EH (cell line): Measurements from ENCODE around the gene FLT1.
A peak's percentile ranks its signal among the peaks of the same experiment; 100 is the strongest.

Experiments
- DNase-seq: peaks from one replicate; pipeline ENCODE4 v3.0.0-alpha.2; 2015; ENCODE audit warnings: low read depth

Gene FLT1

DNA sequence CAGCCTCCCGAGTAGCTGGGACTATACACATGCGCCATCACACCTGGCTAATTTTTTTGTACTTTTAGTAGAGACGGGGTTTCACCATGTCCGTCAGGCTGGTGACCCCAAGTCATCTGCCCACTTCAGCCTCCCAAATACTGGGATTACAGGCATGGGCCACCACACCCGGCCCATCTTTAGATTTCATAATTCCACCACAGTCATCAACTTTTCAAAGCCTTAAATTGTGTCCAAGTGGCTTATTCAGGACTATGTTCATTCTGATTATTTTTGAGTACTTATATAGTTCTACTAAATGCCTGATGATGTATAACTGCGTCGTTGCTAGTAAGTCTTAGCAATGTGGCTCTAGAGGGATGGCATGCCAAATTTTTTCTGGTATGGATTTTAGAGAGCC is 36.9 kb downstream of the FLT1 start:
- DNase-seq = no peak

- DNase-seq = no peak
These were observed 37.4 kb downstream of the FLT1 start for GRCh38 chr13:28457521-28457920.

DNA sequence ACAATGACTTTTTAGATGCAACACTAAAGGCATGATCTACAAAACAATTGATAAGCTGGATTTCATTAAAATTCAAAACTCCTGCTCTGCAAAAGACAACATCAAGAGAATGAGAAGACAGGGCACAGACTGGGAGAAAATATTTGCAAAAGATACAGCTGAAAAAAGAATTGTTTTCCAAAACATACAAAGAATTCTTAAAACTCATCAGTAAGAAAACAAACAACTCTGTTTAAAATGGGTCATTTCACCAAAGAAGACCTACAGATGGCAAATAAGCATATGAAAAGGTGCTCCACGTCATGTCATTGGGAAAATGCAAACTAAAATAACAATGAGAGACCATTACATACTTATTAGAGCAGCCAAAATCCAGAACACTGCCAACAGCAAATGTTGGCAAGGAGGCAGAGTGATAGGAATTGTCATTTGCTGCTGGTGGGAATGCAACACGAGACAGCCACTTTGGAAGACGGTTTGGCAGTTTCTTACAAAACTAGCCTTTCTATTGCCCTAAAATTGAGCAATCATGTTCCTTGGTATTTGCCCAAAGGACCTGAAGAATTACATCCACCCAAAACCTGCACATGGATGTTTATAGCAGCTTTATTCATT is 39.2 kb downstream of the FLT1 start:
- DNase-seq = no peak

DNA sequence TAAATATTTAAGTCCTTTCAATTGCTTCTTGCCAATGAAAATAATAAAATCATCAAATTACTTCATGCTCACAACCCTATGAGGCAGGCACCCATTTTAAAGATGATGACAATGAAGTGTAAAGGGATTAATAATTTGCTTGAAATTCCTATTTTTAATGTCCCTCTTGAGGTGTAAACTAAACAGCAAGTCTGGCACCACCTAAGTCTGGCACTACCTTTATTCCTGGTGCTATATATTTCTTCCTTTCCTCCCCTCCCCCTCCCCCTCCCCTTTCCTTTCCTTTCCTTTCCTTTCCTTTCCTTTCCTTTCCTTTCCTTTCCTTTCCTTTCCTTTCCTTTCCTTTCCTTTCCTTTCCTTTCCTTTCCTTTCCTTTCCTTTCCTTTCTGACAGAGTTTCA is 42.2 kb downstream of the FLT1 start:
- DNase-seq = no peak

- peak; percentile 48 for DNase-seq
These were observed 43.3 kb downstream of the FLT1 start for GRCh38 chr13:28451482-28452217.

DNA sequence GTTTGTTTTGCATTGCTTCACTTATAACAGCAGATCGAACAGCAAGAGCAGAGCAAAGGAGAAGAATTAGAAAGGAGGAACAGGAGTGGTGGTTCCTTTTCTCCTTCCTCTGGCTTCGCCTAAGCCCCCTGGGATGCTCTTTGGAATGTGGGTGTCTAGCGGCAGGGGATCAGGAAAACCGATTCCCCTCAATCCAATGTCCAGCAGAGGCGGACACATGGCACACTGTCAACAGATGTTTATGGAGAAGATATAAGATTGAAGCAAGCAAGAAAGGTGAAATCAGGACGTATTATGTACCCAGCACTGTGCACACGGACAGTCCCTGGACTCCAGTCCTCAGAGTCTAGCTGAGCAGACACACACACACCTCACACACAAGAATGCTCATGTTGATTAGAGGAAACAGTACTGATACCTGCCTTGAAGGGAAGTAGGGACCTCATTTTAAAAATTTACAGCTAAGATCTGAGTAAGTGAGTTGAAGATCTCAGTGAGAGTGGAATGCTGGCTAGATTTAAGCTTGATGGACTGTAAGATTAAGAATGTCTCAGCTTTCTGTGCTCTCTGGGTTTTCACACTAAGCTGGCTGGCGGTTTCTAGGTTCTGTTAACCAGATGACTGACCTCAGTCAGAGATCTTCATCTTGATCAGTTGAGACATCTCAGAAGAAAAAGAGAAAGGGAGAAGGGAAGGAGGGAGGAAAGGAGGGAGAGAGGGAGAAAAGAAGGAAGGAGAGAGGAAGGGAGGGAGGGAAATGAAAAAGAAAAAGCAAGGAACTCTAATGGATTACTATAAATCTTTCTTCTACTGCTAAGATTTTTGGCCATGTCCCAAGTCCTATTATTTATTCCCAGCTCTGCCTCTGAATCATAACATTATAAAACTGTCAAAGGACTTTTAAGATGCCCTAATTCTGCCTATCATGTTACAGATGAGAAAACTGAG is 44.8 kb downstream of the FLT1 start:
- peak; percentile 80 for DNase-seq

DNA sequence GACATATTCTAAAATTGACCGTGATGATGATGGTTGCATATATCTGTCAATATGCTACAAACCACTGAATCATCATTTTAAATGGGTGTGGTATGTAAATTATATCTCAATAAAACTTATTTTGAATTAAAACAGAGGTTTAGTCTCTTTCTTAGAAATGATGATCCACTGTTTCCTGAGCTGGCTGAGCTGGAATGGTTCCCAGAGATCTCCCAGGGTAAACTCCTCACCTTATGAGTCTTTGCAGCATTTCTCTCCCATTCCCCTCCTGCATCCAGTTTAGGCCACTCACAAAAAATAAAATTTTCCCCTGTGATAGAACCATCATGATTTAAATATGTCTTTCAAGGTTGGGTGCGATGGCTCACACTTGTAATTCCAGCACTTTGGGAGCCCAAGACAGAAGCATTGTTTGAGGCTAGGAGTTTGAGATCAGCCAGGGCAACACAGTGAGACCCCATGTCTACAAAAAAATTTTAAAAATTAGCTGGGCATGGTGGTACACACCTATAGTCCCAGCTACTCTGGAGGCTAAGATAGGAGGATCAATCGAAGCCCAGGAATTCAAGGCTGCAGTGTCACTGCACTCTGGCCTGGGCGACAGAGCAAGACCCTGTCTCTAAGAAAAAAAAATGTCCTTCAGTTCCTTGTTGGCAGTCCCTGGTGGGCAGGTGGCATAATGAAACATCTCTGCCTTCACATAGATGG is 46.1 kb downstream of the FLT1 start:
- no peak for DNase-seq

GRCh38 chr13:28447989-28448388 is 46.9 kb downstream of the FLT1 start:
- no peak for DNase-seq

- no peak for DNase-seq
These were observed 47.7 kb downstream of the FLT1 start for GRCh38 chr13:28447206-28447605.

DNA sequence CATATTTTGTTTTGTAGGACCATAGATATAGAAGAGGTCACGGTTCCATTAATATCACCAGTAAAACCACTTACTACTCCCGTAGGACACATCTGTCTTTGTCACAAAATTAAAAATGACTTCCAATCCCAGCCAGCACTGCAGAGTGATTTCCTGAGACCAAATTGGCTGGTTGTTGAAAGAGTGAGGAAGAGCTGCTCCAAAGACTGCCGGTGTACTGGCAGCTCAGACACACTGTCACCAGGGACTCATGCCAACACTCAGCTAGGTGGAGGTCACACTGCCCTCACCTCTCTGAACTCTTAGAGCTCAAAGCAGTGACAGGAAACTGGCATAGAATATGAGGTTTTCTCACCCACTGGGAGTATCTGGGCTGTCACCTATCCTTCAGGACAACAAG is 52.1 kb downstream of the FLT1 start:
- DNase-seq = no peak

DNA sequence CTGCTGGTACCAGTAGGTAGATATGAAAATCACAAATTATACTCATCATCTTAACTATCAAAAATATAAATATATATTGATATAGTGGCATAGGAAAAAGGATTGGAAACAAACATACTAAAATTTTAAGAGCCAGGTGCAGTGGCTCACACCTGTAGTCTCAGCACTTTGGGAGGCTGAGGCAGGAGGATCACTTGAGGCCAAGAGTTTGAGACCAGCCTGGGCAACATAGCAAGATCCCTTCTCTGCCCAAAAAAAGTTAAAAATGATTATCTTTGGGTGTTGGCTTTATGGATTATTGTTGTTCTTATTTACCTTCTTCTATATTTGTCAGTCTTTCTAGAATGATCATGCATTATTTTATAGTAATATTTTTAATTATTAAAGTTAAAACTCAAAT is 53.4 kb downstream of the FLT1 start:
- DNase-seq = no peak

DNA sequence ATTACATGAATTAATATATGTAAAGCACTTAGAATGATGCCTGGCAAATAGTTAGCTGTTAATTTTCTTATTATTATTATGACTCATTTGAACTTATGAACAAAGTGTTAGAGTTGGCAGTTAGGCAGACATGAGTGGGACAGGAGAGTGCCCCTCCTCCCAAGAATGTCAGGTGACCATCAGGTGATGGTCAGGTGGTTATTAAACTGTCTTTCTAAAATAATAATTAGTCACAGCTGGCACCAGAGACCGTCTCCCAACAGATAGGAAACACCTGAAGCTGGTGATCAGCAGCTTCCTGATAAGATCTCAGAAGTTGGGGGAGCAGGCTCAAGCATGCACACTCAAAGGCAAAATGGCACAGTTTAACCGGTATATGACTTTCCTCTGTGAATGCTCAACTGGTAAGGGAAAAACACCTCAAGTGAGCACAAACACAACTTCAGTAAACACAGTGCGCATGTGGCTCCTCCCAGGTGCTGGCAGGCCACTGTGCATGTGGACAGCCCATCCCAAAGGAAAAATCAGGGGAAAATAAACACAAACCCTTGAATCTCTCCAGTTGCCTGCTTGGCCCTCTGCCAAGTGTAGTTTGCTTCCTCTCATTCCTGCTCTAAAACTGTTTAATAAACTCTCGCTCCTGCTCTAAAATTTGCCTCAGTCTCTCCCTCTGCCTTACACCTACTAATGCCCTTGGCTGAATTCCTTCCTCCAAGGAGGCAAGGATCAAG is 54.0 kb downstream of the FLT1 start:
- DNase-seq = no peak

DNA sequence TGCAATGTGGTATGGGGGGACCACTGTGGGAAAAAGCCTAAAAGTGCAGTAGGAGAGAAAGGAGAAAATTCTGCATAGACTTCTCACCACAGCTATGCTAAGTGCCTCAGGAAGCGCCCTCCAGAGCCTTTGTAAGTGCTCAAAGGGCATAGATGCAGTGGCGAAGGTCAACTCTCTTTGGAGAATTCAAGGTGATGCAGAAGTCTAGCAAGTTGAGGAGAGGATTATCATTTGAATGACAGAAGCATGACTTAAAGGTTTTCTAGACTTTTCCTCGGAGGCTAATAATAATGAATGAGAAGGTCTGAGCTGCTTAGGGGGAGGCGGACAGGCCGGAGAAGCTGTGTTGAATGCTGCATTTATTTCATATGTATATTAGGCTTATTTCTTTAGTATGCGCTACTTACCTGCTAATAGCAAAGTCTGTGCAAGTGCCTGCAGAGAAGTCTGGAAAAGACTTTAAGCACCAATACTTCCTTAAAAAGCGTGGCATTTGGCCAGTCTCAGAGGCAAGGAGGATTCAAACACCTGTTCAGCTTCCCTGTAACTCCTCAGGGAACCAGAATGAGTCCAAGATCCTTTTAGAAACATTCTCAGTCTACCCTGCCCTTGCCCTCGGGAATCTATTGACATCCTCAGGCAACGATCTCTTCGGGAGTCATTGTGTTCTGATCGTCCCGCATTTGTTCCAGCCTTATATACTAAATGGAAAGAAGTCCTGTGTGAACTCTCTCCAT is 56.2 kb downstream of the FLT1 start:
- no peak for DNase-seq

- no peak for DNase-seq
These were observed 56.9 kb downstream of the FLT1 start for GRCh38 chr13:28438067-28438466.

- no peak for DNase-seq
These were observed 59.0 kb downstream of the FLT1 start for GRCh38 chr13:28435917-28436316.

GRCh38 chr13:28434926-28435325 is 60.0 kb downstream of the FLT1 start:
- peak; percentile 51 for DNase-seq

GRCh38 chr13:28432816-28433560 is 61.9 kb downstream of the FLT1 start:
- no peak for DNase-seq

DNA sequence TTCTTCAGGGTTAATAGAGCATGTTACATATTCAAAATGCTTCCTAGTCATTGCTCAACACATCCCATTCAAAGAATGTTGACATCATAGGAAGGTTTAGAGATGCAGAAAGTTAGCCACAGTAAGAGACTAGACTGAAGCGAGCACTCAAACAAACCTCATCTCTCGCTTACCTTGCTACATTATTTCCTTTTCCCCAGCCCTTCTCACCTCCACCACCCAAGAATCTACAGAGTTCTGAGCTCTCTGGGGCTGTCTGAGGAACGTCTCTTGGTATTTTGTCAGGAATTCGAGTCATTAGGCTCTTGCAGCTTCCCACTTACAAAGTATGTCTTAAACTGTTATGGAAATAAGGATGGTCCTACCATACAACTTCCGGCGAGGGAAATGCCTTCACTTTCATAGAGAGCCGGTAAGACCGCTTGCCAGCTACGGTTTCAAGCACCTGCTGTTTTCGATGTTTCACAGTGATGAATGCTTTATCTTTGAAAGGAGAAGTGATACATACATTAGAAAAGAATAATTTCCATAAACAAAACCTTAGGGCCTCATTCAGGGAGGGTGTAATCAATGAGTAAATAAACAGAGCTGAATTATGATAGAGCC is 65.1 kb downstream of the FLT1 start:
- peak; percentile 56 for DNase-seq

- DNase-seq = no peak
These were observed 65.8 kb downstream of the FLT1 start for GRCh38 chr13:28429096-28429495.

- DNase-seq = no peak
These were observed 68.5 kb downstream of the FLT1 start for GRCh38 chr13:28426381-28426780.
